ENCODE results near the gene ARPC5L. TPM values are rescaled to one million over a fixed set of nuclear protein-coding genes. Genes with fewer than 3 reads are reported as not detected.
"Not testable (repeated sequence)": the region's sequence is repeated elsewhere in the genome, so short reads cannot be mapped to it uniquely, and the experiment has no call there.

ARPC5L gene
- 14.2 and 15.7 TPM in 2 replicates for total RNA-seq

DNA sequence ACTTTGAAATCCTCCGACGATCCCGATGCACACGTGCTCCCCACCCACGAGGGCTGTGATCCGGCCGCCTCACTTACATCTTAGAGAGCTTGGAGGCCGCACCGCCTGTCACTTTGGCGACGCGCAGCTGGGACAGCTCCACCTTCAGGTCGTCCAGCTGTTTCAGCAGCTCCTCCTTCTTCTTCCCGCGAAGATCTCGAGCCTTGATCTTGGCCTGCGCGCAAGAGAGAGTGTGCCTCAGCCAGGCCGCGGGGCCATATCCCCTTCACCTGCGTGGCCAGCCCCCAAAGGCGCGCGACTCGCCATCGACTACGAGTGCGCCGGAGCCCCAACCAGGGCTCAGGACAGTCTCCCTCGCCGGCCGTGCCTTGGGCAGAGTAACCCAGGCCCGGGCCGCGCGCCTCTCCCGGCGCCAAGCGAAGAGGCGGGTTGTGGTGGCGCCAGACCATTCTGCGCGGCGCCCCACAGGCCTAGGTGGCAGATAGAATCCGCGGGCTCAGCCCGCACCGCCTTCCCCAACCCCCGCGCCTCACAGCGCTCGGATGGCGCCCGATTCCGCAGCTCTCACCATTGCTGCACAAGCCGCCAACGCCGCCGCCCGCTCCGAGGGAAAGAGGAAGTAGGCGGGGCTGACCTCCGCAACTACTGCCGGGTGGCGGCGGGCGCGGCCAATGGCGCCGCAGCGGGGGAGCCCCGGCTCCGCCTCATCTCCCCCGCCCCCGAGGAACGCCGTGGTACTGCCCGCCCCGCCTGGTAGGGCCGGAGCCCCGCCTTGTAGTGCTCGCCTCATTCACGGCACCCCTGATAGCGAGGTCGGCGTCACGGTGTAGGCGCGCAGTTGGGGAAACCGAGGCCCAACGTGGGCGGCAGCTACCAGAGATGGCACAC is at the start of gene ARPC5L, which contains the start of gene RPL35:
ARPC5L (plus strand) TSS at position 789 of the 888 bp plus-strand sequence. CDS start 7,161 bp downstream, outside the sequence.
RPL35 (minus strand) TSS at position 616 of the 888 bp plus-strand sequence; CDS start at position 571, 45 bp downstream.
- DNase-seq (ENCODE audit: low read depth): peak; percentile 66

DNA sequence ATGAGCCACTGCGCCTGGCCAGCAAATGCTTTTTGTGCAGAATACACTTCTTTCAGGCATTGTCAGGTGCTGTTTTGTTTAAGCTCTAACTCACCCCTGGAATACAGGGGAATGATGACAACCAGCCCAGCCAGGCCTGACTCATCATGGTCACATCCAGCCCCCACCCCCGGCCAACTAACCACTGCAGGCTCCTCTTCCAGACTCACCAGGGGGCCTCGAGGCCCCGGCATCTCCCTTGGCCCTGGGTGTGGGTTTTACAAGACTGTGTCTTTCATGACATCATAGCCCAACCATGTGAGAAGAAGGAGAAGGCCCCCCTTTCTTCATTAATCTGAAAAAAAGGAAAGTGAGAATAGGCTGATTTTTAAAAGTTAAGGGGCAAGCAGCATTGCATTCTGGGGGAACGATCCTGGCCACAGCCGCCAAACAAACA is 49.5 kb upstream of the ARPC5L start:
- DNase-seq (ENCODE audit: low read depth): peak; percentile 92

DNA sequence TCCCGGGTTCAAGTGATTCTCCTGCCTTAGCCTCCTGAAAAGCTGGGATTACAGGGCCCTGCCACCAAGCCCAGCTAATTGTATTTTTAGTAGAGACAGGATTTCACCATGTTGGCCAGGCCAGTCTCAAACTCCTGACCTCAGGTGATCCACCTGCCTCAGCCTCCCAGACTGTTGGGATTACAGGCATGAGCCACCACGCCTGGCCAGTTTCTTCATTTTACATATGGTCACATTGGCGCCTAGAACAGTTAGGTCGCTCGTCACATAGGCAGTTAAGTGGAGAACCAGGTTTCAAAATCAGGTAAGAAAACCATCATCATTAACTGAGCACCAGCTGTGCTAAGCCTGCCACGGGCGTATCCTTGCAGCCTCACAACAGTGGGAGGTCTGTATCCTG is 48.9 kb upstream of the ARPC5L start:
- no peak for DNase-seq (ENCODE audit: low read depth)

DNA sequence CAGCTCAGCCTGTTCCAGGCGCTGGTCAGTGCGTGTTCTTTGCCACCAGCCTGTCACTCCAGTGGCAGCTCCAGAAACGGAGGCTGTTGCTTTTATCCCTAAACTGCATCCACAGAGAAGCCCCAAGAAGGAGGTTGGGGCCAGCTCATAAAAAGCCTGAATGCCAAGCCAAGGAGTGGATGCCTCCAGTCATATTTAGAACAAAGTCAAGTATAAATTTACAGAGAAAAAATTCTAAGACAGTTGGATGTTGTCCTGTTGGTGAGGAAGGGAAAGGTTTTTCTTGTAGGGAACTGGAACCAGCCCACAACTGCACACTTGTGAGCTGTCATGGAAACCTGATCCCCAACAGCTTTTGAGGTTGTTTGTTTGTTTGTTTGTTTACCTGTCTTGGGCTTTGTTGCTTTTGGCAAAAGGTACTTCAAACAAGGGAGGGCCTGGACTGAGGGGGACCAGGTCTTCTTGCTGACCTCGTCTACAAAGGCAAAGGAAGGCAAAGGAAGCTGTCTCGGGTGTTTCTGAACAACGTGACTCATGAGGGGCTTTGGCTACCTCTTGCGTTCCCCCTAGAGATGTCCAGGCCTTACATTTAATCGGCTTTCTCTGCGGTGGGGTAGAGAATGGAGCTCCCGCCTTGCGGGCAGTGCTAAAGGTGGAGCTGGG is 48.3 kb upstream of the ARPC5L start:
- DNase-seq (ENCODE audit: low read depth): no peak

DNA sequence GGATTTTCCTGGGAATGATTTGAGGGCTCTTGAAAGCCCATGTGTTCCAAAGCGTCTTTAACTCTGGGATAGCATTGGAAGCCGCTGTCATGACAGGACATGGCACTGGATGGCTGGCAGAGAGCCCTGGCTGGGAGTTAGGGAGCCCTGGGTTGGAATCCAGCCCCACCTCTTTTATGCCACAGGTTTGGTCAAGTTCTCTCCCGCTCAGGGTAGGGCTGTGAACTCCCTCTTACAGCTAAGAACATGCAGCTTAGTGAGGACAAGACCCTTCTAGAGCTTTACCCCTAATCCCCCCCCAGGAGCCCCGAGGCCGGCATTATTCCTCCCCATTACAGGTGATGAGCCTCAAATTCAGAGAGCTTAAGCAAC is 47.8 kb upstream of the ARPC5L start:
- no peak for DNase-seq (ENCODE audit: low read depth)

DNA sequence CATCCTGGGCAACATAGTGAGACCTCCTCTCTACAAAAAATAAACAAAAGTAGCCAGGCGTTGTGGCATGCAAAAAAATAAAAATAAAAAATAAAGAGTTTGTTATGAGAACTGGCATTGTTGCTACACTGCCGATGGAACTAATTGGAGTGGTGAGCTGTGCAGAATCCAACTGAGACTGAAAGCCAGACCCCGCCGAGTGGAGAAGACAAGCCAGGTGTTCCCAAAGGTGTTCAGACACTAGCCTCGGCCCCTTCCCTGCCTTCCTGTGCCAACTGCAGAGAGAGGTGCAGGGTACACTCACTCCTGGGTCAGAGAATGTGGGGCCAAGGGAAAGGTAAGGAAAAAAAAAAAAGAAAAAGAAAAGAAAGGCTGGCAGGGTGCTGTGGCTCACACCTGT is 46.3 kb upstream of the ARPC5L start:
- DNase-seq (ENCODE audit: low read depth): no peak

DNA sequence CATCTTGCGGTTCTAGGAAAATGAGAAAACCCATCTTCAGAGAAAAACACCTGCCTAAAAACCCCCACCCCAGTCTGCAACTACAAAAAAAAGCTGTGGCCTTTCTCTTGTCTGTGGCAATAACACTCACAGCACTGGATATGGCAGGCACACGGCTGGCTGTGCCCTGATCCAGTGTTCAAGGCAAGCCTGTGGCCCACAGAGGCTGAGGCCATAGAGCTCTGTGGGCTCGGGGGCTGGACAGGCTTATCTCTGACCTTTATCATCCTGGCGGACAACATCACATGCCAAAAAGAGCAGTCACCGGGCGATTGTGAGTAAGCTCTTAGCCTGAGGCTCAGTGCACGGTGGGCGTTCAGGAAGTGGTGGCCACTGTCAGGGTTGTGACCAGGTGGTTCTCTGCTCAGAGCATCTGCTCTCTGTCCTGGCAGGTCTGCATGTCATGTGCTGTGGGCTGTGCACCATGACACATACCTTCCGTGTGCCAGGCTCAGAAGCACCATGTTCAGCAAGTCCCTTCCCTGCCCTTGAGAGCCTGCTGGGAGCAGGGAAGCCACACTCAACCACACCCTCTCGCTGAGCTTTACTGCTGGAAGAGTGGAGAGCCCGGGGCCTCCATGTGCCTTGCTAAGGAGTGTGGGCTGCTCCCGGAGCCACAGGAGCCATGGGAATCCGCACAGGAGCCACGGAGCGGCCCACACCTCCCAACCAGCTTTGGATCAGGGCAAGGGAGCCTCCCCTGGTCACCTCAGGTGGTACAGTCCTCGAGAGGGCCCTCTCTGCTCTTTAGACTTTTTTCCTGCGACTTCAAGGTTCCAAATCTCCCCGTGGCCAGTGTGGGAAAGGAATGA is 43.3 kb upstream of the ARPC5L start:
- peak; percentile 29 for DNase-seq (ENCODE audit: low read depth)

DNA sequence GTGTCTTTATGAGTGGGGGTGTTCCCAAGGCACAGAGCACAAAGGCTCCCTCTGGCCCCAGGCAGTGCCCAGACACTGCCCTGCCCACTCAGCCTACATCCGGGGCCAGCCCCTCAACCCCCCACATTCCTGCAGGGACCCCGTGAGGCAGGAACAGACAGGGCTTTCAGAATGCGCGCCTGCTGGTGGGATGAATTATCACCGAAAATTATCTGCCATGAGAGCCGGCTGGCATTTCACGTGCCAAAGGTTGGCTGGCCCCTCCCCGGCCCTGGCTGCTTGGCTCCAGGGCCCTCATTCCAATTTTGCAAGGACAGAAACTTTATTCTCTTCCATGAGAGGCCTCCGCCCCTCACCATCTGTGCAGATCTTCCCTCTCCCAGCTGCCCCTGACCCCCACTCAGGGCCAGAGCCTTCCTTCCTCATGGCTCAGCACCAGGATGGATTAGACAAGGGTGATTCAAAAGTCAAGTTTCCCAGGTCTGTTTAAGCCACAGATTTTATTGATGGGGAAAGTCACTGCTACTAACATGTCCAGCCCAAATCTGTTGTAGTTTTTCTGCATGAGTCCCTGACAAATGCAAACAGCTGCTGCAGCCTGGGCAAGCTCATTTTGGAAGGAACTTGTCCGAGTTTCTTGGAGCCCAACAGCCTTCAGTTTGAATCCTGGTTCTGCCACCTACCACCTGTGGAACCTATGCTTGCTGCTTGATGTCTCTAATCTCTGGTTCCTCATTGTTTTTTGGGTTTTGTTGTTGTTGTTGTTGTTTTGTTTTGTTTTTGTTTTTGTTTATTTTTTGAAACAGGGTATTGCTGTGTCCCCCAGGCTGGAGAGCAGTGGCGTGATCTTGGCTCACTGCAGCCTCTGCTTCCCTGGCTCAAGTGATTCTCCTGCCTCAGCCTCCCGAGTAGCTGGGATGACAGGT is 41.0 kb upstream of the ARPC5L start:
- no peak for DNase-seq (ENCODE audit: low read depth)

DNA sequence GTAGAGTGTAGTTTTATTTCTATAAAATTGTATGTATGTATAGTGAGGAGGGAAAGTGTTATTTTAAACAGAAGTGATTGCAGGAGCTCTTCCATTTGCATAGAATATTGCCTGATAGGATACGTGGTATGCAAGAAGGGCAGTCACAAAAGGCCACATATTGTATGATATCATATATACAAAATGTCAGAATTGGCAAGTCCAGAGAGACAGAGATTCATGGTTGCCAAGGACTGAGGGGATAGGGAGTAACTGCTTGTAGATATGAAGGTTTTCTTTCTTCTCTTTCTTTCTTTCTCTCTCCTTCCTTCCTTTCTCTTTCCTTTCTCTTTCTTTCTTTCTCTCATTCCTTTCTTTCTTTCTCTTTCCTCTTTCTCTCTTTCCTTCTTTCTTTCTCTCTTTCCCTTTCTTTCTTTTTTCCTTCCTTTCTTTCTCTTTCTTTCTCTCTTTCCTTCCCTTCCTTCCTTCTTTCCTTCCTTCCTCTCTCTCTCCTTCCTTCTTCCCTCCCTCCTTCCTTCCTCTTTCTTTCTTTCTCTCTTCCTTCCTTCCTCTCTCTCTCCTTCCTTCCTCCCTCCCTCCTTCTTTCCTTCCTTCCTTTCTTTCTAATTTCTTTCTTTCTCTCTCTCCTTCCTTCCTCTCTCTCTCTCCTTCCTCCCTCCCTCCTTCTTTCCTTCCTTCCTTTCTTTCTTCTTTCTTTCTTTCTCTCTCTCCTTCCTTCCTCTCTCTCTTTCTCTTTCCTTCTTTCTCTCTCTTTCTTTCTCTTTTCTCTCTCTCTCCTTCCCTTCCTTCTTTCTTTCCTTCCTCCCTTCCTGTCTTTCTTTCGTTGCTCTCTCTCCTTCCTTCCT is 33.2 kb upstream of the ARPC5L start:
- no peak for DNase-seq (ENCODE audit: low read depth)

DNA sequence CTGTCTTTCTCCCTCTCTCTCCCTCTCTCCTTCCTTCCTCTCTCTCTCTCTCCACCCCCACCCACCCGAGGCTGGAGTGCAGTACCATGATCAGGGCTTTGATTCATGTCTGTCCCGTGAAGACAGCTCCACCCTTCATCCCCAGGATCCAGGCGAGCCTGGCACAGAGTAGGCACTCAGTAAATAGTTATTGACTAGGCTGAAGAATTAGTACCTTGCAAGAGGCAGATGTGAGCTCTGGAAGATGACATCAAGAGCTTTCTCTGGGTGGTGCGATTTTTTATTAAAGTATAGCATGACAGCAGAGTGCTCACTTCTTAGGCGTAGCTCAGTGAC is 32.6 kb upstream of the ARPC5L start:
- no peak for DNase-seq (ENCODE audit: low read depth)

DNA sequence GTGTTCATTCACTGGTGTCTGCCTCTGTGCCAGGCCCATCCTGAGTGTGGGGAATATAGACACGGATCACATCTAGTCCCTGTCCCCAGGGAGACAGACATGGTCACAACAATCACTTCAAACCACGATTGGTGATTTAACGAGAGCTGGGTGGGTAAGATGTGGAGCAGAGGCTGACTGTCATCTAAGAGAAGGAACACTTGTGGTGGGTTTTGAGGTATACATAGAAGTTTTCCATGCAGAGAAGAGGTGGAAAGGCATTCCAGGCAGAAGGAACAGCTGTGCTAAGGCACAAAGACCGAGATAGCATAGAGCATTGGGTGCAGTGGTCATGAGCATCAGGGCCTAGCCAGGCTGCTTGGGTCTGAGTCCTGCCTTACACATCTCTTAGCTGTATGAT is 31.3 kb upstream of the ARPC5L start:
- DNase-seq (ENCODE audit: low read depth): no peak

DNA sequence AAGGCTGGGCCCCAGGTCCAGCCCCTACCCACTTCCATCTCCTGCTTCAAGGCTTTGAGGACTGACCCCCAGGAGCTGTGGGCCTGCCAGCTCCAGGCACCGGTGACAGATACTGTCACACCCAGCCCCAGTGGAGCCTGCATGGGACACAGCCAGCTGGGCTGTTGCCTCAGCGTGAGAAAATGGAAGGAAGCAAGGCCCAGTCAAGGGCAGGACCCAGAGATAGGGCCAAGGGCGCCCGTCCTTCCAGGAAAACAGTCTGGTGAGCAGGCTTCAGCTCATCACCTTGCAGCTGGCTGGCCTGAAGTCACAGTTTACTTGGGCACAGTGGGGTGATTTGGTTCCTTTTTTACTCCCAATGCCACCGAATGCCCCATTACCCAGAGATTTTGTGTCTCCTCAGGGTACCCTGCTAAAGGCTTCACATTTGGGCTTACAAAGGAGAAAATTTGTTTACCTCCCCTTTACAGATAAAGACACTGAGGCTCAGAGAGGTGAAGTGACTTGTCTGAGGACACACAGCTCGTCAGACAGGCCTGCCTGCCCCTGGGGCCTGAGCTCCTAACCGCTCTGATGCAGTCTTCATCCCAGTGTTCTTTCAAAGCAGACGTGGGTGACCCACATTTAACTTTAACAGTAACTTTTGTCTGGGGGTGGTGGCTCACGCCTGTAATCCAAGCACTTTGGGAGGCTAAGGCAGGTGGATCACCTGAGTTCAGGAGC is 30.1 kb upstream of the ARPC5L start:
- DNase-seq (ENCODE audit: low read depth): no peak

DNA sequence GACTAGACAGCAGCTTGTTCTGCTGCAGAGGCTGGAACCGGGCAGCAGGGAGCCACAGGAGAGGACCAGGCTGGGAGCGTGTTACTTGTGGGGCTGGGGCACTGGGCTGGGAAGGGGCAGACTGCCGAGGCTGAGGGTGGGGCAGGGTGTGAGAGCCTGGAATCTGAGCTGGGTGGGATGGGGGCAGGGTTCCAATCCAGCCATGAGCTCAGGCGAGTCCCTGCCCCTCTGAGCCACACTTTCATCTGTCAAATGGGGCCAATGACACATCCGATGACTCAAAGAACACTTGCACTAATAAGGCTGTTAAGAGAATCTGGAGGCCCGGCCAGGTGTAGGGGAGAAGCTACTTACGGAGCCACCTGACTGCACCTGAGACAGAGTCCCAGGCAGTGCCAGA is 27.3 kb upstream of the ARPC5L start:
- DNase-seq (ENCODE audit: low read depth): peak; percentile 77

DNA sequence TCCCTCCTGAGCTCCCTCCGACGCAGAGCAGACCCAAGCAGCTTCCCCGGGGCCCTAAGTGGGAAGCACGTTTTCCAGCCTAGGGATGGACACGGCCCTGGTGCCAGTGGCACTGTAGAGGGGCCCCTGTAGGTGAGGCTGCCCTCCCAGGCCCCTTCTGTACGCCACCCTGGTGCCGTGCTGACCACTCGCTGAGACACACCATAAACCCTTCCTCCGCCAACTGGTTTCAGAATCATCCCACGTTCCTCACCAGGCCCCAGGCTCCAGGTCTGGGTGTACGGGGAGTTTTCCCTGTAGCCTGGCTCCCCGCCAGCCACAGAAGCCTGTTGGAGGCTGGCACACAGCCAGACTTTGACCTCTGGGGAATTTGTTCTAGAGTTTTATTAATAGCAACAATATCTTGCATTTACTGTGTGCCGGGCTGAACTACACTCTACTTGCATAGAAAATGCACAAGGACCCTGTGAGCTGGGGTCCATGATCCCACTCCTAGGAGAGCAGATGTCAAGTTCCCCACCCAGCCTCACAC is 26.8 kb upstream of the ARPC5L start:
- peak; percentile 72 for DNase-seq (ENCODE audit: low read depth)

DNA sequence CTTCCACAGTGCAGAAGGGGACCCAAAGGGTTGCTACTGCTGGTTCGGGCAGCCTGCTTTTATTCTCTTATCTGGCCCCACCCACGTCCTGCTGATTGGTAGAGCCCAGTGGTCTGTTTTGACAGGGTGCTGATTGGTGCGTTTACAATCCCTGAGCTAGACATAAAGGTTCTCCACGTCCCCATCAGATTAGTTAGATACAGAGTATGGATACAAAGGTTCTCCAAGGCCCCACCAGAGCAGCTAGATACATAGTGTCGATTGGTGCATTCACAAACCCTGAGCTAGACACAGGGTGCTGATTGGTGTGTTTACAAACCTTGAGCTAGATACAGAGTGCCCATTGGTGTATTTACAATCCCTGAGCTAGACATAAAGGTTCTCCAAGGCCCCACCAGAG is 23.8 kb upstream of the ARPC5L start:
- not testable (repeated sequence) for DNase-seq (ENCODE audit: low read depth)

DNA sequence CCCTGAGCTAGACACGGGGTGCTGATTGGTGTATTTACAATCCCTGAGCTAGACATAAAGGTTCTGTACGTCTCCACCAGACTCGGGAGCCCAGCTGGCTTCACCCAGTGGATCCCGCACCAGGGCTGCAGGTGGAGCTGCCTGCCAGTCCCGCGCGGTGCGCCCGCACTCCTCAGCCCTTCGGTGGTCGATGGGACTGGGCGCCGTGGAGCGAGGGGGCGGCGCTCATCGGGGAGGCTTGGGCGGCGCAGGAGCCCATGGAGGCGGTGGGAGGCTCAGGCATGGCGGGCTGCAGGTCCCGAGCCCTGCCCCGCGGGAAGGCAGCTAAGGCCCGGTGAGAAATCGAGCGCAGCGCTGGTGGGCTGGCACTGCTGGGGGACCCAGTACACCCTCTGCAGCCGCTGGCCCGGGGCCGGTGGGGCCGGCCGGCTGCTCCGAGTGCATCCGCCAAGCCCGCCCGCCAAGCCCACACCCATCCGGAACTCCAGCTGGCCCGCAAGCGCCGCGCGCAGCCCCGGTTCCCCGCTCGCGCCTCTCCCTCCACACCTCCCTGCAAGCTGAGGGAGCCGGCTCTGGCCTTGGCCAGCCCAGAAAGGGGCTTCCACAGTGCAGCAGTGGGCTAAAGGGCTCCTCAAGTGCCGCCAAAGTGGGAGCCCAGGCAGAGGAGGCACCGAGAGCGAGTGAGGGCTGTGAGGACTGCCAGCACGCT is 23.2 kb upstream of the ARPC5L start:
- DNase-seq (ENCODE audit: low read depth): not testable (repeated sequence)

DNA sequence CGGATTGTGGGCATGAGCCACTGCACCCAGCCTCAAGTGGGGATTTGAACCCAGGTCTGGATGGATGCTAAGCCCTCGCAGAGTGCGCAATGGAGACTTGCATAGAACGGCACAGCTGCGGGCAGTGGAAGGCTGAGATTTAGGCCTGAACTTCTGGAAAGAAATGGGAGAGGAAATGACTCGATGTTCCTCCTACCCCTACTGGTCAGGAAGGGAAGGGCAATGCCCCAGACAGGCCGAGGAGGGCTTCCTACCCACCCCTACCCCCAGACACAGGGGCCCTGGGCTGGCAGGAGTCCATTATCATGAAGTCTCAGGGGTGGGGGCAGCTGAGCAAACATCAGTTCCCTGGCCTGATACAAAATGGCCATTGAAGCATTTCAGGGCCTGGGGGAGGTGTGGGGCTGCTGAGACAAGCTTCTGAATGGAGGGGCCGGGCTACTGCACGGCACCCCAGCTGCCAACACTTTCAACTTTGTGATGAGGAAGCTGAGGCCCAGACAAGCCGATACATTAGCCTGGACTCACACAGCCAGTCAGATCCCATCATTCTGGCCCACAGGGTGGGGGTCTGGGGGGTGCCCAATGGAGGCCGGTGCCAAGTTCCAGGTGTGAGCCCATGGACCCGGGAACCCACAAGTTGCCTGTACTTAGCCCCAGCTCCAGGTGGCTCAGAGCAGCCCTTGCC is 22.2 kb upstream of the ARPC5L start:
- DNase-seq (ENCODE audit: low read depth): no peak

DNA sequence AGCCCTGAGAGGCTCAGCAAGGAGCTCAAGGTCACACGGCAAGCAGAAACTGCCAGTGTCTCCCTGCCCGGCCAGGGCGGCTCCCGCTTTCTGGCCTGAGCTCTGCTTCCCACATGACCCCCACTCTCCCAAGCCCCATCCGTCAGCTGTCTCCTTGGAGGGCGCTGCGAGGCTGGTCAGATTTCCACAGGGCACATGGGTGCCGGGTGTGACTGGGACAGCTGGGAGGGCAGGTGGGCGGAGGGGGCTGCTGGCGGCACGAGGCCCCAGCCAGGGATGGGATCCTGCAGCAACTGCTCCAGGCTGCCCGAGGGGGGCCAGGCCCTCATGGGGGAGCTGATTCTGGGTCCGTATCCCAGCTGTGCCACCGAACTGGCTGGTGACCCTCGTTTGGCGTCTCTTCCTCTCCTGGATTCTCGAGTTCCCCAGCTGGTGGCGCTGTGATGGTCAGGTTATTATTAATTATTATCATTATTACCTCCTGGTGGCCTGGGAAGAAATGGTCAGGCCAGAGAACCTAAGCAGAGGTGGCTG is 21.6 kb upstream of the ARPC5L start:
- no peak for DNase-seq (ENCODE audit: low read depth)

Measured in renal cortical epithelial cell (primary cell).